ENCODE results near the gene METTL26.
"Not testable (repeated sequence)": the region's sequence is repeated elsewhere in the genome, so short reads cannot be mapped to it uniquely, and the experiment has no call there.

The METTL26 gene

DNA sequence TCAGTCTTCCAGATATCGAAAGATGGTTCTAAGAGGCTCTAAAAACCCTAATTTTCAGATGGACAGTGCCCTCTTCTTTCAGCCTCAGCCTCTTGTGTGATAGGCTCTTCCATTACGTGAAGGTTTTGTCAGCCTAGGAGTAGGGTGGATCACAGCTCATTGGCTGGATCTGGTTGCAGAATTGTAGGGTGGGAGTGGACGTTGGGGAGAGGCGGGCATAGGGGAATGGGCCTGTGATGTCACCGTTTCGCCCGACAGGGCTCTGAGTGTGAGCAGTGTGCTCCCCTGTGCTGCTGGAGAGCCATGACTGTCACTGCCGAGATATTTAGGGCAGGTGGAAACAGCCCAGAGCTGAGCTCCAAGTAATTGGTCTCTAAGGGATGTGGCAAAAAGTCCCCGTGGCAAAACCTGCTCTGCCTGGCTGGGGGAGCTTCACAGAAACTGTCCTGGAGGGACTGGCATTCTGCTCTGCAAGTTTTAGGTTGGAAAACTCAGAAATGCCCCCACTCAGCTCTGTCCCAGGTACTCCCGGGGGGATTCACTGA, 11.5 kb downstream of the METTL26 start:
- DNase-seq: no peak

DNA sequence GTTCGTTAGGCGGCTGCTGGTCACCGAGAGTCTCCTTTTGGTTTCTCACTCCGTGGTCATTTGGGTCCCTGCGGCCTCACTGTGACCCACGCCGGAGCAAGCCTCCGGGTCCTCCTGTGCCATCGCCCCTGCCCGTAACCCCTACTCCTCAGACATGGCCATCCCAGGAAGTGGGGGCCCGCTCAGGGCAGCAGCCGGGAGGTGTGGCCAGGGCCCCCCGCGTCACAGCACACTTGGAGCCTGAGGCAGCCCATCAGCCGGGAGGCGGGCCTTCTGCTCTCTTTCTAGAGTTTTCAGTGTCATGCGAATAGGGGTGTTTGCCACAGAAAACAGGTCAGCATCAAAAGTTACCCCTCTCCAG, 13.2 kb downstream of the METTL26 start:
- no peak for DNase-seq

DNA sequence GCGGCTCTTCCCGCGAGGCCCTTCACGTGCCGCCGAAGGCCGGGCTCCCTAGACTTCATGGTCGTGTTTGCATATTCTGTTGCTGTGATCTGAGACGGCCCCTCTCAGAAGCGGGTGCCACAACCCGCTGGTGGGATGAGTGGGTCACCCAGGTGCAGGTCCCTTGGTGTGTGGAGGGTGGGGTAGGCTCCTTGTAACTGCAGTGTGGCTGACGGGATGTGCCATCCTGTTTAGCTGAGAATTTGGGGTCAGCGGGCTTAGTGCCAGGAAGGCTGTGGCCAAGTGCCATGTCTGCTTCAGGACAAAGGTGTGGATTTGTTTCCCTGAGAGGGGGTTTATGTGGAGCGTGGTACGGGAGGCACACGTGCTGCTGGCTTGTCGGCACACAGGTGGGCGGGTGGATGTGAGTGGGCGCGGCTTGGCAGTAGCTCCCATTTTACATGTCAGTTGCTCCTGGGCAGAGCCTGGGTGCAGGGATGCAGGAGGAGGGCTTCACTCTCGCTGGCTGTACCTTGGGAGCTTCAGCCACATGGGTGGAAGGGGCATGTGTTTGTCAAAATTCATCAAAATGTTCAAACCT, 14.5 kb downstream of the METTL26 start:
- no peak for DNase-seq

DNA sequence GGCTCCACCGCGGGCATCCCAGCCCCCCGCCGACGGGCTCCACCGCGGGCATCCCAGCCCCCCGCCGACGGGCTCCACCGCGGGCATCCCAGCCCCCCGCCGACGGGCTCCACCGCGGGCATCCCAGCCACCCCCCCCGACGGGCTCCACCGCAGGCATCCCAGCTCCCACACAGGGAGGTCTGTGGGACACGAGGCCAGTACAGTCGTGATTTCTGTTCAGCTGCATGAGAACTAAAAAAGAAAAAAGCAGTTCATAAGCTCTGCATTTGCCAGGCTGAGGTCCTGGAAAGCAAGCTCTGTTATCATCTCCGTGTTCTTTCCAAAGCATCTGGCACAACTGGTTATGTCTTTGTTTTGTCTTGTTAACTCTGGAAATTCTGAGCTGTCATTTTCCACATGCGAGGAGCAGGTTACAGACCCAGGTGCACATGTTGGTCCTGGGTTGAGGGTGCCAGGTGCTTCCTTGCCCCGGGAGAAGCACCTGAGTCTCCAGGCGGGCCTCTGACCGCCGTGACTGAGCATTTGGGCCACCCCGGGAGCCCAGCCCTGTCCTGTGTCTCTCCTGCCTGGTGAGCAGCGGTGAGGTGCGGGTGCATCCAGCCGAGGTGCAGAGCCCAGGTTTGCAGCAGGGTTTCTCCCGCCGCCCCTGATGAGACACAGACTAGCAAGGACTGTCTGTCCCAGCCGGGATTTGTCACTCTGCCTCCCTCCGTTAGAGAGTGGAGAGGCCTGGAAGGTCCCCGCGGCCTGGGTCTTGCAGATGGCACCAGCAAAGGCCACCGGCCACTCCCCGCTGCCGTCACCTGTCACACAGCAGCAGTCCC, 15.2 kb downstream of the METTL26 start:
- no peak for DNase-seq

DNA sequence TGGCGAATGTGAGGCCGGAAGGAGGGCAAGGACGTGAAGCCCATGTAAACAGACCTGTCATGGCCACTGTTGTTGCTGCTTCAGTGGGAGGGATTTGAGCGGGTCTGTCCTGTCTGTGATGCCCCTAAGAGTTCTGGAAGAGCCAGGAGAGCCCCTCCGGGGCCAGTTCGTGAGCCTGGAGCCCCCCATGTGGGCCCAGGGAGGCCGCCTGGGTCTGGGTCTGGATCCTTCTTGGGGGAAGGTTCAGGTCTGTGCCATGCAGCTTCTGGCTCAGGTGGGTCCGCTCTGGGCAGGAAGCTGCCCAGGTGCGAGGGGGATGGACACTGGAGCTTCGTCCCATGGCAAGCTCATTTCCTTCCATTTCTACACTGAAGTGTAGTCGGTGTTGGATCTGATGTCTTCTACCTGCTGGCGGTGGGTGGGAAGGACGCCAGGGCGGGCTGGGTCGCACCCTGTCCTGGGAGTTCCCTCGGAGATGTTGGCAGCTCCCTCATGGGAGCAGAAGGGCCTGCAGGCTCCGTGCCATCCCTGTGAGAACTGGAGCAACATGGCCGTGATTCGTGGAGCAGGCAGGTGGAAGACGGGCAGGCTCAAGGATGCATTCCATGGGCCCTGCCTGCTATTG, 16.5 kb downstream of the METTL26 start:
- no peak for DNase-seq

DNA sequence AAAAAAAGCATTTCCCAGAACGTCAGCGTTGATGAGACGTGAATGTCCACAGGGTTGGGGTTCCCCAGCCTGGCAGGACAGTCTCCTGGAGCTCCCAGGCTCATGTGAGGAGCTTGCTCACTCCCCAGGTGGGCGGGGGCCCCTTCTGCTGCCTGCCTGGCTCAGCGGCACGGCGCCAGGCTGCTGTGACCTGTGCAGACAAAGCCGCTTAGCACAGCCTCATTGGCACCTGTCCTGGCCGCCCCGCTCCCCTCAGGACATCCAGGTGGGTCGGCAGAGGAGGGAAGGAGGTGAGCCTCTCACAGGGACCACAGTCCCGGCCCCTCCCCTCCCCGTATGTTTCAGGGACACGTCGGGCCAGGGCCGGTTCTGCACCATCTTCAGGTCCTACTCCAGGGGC, 18.2 kb downstream of the METTL26 start:
- no peak for DNase-seq

DNA sequence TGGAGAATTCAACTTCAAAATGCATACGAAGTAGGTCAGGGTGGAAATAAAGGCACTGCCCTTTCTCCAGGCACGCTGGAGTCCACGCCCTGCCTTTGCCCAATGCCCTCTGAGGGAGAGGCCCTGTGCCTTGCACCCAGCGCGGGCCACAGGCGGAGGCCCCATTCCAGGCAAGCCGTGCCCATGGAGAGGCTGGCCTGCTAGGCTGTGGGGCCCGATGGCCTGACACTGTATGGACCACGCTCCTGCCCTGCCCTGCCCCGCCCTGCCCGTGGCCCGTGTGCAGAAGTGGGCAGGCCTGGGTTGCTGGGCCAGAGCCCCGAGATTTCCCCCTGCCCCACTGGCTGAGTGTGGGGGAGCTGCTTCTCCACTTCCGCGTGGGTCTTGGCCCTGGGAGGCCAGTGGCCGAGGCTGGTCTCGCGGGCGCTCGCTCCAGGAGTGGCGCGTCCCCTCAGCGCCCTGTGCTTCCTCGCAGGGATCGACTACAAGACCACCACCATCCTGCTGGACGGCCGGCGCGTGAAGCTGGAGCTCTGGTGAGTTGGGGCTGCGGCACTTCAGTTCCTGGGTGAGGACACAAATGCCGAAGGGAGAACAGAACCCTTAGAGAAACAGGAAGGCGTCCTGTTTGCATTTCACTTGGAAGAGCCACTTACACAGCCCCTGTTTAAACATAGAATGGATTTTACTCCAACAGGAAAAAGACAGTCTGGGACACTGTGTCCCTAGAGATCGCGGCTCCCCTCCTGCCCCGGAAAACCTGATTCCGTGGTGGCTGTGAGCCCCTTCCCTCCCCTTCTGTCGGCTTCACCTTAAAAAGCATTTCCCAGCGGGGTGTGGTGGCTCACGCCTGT, 19.1 kb downstream of the METTL26 start:
- no peak for DNase-seq

DNA sequence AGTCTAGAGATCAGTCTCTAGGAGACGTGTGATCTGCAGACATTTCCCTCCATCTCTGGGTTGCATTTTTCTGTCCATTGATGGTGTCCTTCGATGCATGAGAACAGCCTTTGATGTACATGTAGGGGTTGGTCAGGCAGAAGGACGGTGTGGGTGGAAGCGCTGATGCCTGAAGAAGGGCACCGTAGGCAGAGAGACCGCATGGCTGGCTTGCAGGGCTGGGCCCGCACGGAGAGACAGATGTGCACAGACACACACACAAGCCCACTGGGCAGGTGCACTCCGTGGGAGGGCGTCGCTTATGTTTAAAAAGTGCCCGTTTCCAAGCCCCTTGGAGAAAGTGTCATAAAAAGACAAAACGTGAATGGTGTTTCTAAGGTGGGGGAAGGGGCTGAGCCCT, 21.0 kb downstream of the METTL26 start:
- no peak for DNase-seq

DNA sequence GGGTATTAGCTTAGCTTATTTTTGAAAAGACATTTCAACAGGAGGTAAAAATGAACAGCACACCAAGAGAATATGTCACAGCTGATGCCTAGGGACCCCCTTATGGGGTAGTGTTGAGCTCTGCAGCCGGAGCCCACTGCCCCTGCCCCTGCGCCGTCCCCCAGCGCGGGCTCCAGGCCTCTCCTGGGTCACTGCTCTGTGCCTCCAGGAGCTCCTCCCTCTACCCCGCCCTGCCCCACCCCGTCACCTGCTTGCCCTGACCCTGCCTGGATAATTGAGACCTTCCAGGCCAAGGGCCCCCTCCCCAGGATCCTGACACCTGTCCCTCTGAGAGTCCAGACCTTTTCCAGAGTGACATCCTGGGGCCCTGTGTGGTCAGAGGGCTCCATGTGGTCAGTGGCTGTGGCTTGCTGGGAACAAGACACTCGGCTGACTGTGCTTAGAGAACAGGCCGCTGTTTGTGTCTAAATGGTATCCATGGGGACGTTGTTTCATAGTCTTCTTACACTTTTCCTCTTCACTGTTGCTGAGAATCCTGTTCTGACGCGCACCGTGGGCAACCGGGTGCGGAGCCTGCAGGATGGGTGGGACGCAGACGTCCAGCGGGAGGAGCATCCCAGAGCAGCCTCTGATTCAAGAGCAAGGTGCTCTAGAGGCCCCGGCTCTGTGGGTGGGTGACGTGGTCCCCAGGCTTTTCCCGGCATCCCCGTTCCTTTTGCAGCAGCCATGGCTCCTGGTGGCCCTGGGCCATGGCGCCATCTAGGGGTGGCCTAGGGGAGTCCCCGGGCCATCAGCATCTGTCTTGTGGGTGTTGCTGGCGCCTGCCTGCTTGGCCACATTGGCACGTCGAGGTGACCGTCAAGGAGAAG, 25.4 kb downstream of the METTL26 start:
- DNase-seq: peak; percentile 31

DNA sequence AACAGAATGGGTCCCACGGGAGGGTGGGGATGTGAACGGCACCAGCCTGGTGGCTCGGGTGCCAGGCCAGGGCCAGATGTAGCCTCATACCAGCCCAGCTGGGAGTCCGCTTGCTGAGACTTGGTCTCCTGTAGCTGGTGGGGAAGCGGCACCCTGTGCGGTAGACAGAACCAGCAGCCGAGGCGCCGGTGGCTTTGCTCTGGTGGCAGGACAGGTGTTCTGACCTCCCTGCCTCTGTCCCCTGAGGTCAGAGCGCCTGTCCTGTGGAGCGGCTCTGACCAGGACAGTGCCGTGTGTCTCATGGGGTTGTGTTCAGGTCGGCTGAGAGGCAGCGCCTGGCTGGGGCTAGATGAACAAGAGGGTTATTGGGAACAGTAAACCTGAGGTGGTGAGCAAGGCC, 26.1 kb downstream of the METTL26 start:
- no peak for DNase-seq

DNA sequence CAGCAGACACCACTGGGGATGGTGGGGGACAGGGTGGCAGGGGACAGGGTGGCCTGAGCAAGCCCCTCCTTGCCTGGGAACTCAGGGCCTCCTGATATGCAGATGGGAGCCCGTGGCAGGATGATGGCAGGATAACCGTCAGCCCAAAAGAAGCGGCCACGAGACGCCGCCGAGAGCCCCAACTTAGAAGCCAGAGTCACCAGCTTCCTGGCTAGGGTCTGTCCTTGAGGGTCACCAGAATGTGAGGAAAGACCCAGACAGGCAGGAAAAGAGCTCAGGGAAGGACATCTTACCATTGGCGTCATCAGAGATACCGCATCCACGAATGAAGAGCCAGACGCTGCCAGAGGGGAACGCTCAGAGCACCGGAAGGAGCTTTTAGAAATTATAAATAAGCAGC, 26.8 kb downstream of the METTL26 start:
- no peak for DNase-seq

DNA sequence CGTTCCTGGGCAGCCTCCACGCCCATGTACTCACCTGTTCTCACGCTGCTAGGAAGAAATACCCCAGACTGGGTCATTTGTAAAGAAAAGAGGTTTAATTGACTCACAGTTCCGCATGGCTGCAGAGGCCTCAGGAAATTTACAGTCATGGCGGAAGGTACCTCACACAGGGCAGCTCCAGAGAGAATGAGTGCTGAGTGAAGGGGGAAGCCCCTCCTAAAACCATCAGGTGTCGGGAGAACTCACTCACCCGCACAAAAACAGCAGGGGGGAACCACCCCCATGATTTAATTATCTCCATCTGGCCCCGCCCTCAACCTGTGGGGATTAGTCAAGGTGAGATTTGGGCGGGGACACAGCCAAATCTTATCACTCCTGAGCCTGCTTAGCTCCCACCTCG, 28.1 kb downstream of the METTL26 start:
- DNase-seq: no peak

DNA sequence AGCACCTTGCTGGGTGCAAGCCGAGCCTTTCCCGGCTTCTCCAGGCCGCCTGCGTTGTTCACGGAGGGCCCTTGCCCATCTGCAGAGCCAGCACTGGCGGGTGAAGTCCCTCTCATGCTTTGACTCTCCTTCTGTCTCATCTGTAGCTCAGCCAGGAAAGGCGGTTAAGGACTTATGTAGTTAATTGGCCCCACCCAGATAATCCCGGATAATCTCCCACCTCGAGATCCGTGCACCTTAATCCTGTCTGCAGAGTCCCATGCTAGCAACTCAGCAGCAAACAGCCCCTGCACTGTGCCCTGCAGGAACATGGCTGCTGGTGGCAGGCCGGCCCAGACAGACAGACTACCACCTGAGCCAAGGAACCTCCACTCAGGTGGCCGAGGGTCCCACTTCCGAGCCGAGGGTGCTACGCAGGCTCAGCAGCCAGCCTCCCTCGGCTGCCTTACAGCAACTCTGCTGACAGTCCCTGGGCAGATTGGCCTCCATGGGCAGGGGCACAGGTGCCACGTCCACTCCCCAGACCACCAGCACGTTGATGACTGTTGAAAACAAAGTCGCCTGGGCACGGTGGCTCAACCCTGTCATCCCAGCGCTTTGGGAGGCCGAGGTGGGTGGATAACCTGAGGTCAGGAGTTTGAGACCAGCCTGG, 29.3 kb downstream of the METTL26 start:
- DNase-seq: no peak

DNA sequence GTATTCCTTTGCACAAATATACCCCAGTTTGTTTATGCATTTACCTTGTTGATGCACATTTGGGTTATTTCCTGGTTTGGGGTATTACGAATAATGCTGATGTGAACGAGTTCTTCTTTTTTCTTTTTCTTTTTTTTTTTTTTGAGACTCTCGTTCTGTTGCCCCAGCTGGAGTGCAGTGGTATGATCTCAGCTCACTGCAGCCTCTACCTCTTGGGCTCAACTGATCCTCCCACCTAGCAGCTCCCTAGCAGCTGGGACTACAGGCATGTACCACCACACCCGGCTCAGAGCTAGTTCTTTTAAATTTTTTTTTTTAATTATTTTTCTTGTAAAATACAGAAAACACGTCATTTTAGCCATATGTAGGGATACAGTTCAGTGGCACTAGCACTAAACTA, 32.2 kb downstream of the METTL26 start:
- DNase-seq: no peak

DNA sequence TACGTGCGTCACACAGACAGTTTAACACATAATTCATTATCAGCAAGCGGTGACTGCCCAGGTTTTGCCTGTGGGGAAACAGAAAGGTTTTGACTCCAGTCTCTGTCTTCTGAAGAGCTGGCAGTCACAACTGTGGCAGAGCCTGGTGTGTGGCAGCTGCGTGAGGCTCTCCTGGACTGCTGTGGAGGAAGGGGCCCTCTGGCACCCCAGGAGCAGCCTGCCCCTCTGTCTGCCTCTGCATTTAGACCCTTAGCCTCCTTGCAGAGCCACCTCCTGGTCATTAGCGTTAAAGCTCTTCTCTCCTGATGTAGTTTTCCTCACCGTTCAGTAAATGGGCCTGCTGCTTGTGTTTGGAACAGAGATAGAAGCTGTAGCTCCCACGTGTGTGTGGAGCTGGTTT, 35.3 kb downstream of the METTL26 start:
- no peak for DNase-seq

DNA sequence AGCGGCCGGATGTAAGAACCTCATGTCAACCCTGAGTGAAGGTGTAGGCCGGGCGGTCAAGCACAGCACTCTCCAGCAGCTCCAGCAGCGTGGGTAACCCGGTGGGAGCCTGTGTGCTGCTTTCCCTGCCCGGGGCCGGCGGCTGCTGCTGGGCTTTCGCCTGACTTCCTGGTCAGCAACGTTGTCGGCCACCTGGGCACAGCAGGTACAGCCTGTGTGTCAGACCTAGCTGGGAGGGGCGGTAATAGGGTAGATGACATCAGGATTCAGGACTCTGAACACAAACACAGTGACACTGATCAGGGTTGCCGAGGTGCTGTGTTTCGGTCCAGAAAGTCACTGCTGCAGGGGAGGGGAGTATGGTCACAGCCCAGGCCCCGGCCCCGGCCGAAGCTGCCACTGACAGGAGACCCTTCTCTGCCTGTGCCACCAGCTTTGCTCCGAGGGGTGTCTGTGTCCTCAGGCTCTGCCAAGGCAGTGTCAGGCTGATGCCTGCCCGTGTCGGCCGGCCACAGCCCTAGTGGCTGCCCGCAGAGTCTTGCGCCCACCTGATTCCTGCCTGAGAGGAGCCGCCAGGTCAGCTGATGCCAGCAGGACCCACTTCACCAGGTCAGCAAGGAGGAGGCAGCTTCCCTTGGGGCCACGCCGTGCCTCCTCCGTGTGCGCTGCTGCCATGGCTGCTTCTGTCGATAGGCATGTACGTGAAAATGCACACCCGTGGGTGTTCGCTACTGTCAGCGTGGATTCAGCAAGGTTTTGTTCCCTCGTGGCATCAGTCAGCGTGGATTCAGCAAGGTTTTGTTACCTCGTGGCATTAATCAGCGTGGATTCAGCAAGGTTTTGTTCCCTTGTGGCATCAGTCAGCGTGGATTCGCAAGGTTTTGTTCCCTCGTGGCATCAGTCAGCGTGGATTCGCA, 37.0 kb downstream of the METTL26 start:
- no peak for DNase-seq

DNA sequence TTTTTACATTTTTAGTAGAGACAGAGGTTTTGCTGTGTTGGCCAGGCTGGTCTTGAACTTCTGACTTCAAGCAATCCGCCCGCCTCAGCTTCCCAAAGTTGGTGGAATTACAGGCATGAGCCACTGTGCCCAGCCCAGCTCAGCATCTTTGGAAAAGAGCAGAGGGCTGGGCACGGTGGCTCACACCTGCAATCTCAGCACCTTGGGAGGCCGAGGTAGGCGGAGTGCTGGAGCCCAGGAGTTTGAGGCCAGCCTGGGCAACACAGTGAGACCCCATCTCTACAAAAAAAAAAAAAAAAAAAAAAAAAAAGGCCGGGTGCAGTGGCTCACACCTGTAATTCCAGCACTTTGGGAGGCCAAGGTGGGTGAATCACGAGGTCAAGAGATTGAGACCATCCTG, 38.5 kb downstream of the METTL26 start:
- DNase-seq: not testable (repeated sequence)

DNA sequence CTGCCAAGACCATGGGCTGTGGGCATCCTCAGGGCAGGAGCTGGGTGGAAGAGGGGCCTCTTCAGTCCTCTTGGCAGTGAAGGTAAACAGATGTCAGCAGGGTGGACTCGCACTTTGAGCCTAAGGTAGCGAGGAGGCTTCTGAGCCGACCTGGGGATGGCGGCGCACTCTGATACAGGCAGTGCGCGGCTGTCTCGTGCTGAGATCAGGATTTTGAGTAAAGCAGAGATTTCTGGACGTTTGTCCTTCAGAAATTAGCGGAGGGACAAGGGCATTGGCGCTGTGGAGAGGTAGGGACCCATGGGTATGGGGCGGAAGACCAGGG, 39.4 kb downstream of the METTL26 start:
- DNase-seq: no peak

DNA sequence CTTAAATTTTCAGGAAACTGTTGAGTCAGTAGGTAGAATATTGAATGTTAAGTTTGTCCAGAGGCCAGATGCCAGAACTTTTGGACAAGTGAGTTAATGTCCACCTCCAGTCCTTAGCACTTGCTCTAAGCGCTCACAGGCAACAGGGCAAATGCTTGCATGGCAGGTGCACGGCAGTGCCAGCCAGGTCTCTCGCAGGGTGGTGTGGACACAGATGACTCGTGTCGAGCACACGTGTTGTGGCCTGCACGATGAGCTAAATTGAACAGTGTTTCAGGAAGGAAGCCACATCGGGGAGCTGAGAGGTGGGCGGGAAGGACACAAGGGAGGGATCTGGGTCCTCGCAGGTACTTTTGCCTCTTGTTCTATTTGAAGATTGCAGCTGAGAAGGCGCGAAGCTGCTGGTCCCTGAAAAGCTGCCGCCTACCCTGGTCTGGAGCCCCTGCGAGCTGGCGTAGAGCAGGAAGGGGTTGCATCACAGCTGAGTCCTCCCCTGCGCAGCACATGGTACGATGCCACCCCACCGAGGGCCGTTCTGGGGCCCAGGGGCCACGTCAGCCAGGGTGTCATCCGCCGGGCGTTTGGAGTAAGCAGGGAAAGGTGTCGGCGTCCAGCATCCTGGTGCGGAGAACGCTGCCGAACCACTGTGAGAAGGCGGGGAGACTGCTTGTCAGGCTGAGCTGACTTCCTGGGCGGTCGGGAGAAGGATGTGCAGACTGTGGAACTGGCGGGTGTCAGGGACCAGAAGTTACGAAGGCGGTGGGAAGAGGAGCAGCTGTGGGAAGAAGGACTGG, 40.0 kb downstream of the METTL26 start:
- no peak for DNase-seq

DNA sequence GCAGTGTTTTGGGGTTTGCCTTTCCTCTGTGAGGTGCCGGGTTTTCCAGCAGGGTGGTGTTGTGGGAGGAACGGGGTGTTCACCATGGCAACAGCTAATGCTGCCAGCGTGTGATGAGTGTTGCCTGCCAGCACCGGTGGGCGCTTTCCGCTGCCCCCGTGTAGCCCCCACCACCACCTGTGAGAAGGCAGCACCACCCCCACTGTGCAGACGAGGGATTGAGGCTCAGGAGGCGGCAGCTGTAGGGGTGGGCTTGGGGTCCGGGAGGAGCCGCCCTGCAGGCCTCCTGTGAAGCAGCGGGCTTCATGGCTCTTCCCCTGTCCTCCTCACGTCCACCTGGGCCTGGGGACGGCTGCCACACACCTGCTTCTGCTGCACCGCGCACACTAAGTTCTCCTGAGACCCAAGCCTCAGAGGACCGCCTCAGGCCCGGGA, 41.0 kb downstream of the METTL26 start:
- no peak for DNase-seq
